IMR-90 (cell line): ENCODE data around the gene IFIT2.

Experiments
- CEBPB ChIP-seq: IDR thresholded peaks from 2 replicates; pipeline ENCODE4 v1.6.1; 2012; ENCODE audit warnings: low read depth, low read length, improper control_type of control experiment
- CTCF ChIP-seq: conservative IDR thresholded peaks from 2 replicates; pipeline ENCODE4 v1.5.1; 2012; ENCODE audit warnings: mild to moderate bottlenecking, low read depth, low read length, improper control_type of control experiment
- ELK1 ChIP-seq: fragments of 150-350 bp; IDR thresholded peaks from 2 replicates; pipeline ENCODE4 v1.6.1; 2016; ENCODE audit warnings: low read depth, mild to moderate bottlenecking, low read length, moderate library complexity, borderline replicate concordance
- POLR2A ChIP-seq: IDR thresholded peaks from 2 replicates; pipeline ENCODE4 v1.6.1; 2012; ENCODE audit warnings: mild to moderate bottlenecking, low read depth, low read length
- RAD21 ChIP-seq: IDR thresholded peaks from 2 replicates; pipeline ENCODE4 v1.6.1; 2012; ENCODE audit warnings: low read length, improper control_type of control experiment

GRCh38 chr10:89306434-89307268 is 4.8 kb downstream of the IFIT2 start:
- no peak for TF ChIP-seq CTCF
- TF ChIP-seq POLR2A: no peak
- TF ChIP-seq ELK1: no peak
- no peak for TF ChIP-seq CEBPB
- no peak for TF ChIP-seq RAD21
